BE2C (cell line): ENCODE results near the gene GRHL1.

Experiments used
- DNase-seq: peaks from one replicate; pipeline ENCODE4 v3.0.0-alpha.2; 2020
- H3K27me3 ChIP-seq: fragments of 250-450 bp; sonication (Bioruptor Pico); 2 replicates; pipeline ENCODE4 v1.5.1; 2020; ENCODE audit warnings: mild to moderate bottlenecking
- H3K36me3 ChIP-seq: fragments of 250-450 bp; sonication (Bioruptor Pico); 2 replicates; pipeline ENCODE4 v1.5.1; 2020; ENCODE audit warnings: mild to moderate bottlenecking
- H3K4me1 ChIP-seq: fragments of 250-450 bp; sonication (Bioruptor Pico); 2 replicates; pipeline ENCODE4 v1.5.1; 2020
- H3K4me3 ChIP-seq: 2 replicates; pipeline ENCODE4 v1.5.1; 2011; ENCODE audit warnings: low read depth, low read length
- H3K9me3 ChIP-seq: fragments of 250-450 bp; sonication (Bioruptor Pico); 2 replicates; pipeline ENCODE4 v1.5.1; 2020
- TF ChIP-seq, protein P1 (sequence below): IDR thresholded peaks from 2 replicates; pipeline ENCODE4 v1.5.1; 2012; ENCODE audit warnings: mild to moderate bottlenecking, low read depth, low read length

GRHL1 gene

DNA sequence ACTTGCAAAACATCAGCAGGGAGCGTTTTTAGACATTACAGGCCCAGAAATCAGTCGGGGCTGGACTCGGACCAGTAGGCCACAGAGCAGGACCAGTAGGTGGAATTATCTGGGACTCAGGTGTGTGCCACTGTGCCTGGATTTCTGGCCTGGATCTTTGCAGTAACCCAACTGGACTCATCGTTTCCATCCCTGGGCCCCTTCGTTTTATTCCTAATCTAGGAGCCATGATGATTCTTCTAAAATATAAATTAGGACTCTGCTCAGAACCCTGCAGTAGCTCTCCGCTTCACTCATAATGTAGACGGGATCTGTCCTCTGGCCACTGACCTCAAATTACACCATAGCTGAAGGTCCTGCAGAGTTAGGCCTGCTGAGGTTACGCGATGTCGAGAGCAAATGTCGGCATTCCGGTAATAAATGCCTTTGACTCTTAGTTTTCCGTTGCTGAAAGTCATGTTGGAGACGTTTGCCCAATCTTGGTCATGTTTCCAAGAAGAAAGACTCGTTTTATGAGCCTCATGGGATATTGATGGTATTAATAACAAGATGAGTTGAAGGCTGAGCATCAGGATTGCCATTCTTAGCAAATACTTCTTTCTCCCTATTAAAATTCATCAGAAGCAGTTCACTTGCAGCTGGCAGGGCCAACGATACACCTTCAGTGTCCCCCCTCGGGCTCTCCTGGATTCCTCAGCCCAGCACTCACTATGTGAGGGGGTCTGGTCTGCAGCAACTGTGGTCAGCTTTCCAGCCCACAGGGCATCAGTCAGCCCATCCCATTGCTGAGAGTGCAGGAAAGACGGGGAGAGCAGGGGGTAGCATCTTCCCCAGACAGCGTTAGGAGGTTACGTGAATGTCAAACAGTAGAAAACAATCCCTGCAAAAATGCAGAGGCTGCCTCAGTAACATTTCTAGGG, 52.0 kb downstream of the GRHL1 start:
- no peaks in the 10 kb centered on the region; the same call in 1 of the 2 replicates for H3K9me3 ChIP-seq
- TF ChIP-seq, protein P1, sequence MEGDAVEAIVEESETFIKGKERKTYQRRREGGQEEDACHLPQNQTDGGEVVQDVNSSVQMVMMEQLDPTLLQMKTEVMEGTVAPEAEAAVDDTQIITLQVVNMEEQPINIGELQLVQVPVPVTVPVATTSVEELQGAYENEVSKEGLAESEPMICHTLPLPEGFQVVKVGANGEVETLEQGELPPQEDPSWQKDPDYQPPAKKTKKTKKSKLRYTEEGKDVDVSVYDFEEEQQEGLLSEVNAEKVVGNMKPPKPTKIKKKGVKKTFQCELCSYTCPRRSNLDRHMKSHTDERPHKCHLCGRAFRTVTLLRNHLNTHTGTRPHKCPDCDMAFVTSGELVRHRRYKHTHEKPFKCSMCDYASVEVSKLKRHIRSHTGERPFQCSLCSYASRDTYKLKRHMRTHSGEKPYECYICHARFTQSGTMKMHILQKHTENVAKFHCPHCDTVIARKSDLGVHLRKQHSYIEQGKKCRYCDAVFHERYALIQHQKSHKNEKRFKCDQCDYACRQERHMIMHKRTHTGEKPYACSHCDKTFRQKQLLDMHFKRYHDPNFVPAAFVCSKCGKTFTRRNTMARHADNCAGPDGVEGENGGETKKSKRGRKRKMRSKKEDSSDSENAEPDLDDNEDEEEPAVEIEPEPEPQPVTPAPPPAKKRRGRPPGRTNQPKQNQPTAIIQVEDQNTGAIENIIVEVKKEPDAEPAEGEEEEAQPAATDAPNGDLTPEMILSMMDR: no peak
- no peak for DNase-seq
- H3K36me3 ChIP-seq: no peaks in the 10 kb centered on the region
- no peaks in the 10 kb centered on the region for H3K27me3 ChIP-seq
- H3K4me3 ChIP-seq: no peak overlapping the region
- H3K4me1 ChIP-seq: 0 out of 2 replicates have a peak, but pooled peaks cover 9% of the 10 kb centered on the region

DNA sequence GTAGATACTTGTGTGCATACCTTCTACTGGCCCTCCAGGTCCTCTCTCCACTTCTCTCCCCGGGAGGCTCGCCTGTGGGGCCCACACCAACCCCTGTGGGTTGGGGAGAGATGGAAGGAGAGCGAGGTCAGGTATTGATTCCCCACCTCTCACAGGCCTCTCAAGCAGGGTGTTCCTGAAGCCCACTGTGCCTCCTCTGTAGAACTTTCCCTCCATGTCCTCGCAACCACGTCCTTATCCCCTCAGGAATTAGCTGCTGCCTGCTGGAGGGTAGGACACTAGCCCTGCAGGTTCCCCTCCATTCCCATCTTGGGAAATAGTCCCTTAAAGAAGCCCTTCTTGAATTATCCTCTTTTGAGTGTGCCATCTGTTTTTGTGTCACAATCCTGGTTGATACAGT, 52.9 kb downstream of the GRHL1 start:
- no peak for DNase-seq
- H3K4me3 ChIP-seq: no peak overlapping the region
- TF ChIP-seq, protein P1: no peak
- peaks cover 11% of the 10 kb centered on the region; the same call in 1 of the 2 replicates for H3K4me1 ChIP-seq
- H3K27me3 ChIP-seq: no peaks in the 10 kb centered on the region
- H3K9me3 ChIP-seq: no peaks in the 10 kb centered on the region; the same call in 1 of the 2 replicates
- no peaks in the 10 kb centered on the region for H3K36me3 ChIP-seq

DNA sequence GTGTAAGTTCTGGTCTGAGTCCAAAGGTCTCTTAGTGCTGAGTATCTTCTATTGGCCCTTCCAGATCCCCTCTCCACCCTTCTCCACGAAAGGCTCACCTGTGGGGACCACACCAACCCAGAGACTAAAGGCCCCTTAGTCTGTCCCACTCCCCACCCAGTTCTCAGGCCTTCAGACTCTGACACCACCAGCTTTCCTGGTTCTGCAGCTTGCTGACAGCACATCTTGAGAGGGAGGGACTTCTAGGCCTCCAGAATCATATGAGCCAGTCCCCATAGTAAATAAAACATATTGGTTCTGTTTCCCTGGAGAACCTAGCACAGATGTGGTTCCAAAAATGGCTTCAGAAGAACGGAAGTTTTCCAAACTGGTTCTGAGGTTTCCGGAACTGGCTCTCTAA, 53.3 kb downstream of the GRHL1 start:
- Histone ChIP-seq H3K4me3 (no peak overlapping the region), H3K4me1 (peaks cover 15% of the 10 kb centered on the region), H3K27me3 (no peaks in the 10 kb centered on the region), H3K9me3 (no peaks in the 10 kb centered on the region; the same call in 1 of the 2 replicates), H3K36me3 (no peaks in the 10 kb centered on the region)
- TF ChIP-seq, protein P1: no peak
- no peak for DNase-seq

DNA sequence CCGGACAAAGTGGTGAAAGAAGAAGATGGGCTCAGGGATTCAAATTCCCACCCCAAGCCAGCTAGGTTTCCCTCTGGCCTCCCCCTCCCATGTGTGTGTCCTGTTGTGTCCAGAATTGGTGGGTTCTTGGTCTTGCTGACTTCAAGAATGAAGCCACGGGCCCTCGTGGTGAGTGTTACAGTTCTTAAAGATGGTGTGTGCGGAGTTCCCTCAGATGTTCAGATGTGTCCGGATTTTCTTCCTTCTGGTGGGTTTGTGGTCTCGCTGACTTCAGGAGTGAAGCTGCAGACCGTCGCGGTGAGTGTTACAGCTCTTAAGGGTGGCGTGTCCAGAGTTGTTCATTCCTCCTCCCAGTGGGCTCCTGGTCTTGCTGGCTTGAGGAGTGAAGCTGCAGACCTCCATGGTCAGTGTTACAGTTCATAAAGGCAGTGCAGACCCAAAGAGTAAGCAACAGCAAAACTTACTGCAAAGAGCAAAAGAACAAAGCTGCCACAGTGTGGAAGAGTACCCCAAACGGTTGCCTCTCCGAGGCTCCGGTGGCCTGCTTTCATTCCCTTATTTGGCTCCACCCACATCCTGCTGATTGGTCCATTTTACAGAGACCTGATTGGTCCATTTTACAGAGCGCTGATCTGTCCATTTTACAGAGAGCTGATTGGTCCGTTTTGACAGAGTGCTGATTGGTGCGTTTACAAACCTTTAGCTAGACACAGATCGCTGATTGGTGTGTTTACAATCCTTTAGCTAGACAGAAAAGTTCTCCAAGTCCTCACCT, 54.2 kb downstream of the GRHL1 start:
- TF ChIP-seq, protein P1: no peak
- Histone ChIP-seq H3K9me3 (no peaks in the 10 kb centered on the region; the same call in 1 of the 2 replicates), H3K36me3 (no peaks in the 10 kb centered on the region), H3K27me3 (no peaks in the 10 kb centered on the region), H3K4me1 (peaks cover 19% of the 10 kb centered on the region), H3K4me3 (no peak overlapping the region)
- no peak for DNase-seq

DNA sequence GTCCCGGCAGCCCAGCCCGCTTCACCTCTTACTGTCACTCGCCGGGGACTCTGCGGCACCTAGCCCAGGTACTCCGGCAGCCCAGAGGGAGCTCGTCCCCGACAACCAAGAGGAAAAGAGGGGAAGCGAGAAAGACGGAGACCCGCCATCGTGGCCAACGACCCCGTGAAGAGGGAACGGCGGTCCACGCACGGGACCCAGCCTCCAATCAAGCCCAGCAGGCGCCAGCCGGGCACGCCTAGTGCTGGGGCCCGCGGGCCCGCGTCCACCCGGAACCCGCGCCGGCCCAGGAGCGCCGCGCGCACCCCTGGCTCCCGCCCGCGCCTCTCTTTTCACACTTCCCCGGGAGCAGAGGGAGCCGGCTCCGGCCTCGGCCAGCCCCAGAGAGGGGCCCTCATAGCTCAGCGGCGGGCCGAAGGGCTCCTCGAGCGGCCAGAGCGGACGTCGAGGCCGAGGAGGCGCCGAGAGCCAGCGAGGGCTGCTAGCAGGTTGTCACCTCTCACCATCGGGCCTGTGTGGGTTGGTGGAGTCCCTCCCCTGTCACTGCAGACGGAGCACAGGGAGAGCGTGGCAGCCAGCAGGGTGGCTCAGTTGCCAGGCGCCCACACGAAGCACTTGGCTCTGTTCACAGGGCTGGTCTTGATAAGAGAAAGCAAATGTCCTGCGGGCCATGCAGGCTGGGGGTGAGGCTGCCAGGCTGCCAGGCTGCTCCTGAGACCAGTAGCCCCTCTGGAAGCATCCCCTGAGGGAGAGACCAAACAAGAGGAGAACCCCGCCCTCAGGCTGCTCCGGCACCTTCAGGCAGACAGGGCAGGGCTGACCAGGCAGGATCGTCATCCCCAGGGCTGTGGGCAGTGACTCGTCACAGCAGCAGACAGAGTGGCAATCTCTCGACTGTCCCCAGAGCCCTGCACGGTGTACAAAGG, 55.0 kb downstream of the GRHL1 start:
- Histone ChIP-seq H3K4me3 (no peak overlapping the region), H3K27me3 (no peaks in the 10 kb centered on the region), H3K9me3 (no peaks in the 10 kb centered on the region; the same call in 1 of the 2 replicates), H3K4me1 (peaks cover 19% of the 10 kb centered on the region), H3K36me3 (no peaks in the 10 kb centered on the region)
- TF ChIP-seq, protein P1: no peak
- DNase-seq: peak; percentile 66
